Measurements from ENCODE around the gene SPON1. TPM values are rescaled to one million over a fixed set of nuclear protein-coding genes. Genes with fewer than 3 reads are reported as not detected.

Gene SPON1
- total RNA-seq, 1 donor = 0.72 TPM

GRCh38 chr11:13952668-13953067, 9.9 kb upstream of the SPON1 start:
- Histone ChIP-seq H3K27ac (ENCODE audit: low read depth, low read length) (no peak overlapping the region), H4K20me1 (ENCODE audit: insufficient read depth, low read length) (no peaks in the 10 kb centered on the region), H3K27me3 (ENCODE audit: insufficient read depth, low read length) (peaks cover 36% of the 10 kb centered on the region), H3K4me1 (ENCODE audit: insufficient read depth, low read length) (no peaks in the 10 kb centered on the region), H3K9me3 (ENCODE audit: low read depth, low read length) (no peaks in the 10 kb centered on the region), H3K4me3 (ENCODE audit: insufficient read depth, low read length) (no peak overlapping the region), H3K36me3 (ENCODE audit: insufficient read depth, low read length) (no peaks in the 10 kb centered on the region), H3K79me2 (ENCODE audit: insufficient read depth, low read length) (no peaks in the 10 kb centered on the region), H3K4me2 (ENCODE audit: insufficient read depth, low read length) (no peak overlapping the region), H2AFZ (ENCODE audit: low read length) (no peak overlapping the region)
- TF ChIP-seq CTCF (IDR thresholded peaks at IDR 0.05; ENCODE audit: extremely low read depth, low read depth, low read length) = no peak
- no peak for DNase-seq (ENCODE audit: insufficient read length, low spot score, missing footprints)

DNA sequence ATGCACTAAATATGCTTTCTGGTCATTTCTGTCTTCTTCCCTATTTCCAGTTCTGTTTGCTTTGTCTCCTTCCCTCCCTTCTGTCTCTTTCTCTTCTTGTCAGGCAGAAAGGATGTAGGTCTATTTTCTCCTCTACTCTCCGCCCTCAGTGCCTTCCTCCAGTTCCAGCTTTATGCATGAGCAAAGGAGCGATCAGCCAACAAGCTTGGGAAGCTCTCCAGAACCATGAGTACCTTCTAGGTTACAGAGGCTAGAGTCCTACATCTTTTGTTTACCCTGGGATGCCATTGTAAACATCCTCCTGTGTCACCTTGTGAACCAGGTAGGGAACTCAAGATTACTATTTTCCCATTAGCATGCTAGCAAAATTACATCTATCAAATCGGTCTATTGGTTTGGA, 7.9 kb upstream of the SPON1 start:
- Histone ChIP-seq H2AFZ (ENCODE audit: low read length) (no peak overlapping the region), H3K36me3 (ENCODE audit: insufficient read depth, low read length) (no peaks in the 10 kb centered on the region), H3K4me3 (ENCODE audit: insufficient read depth, low read length) (no peak overlapping the region), H3K27ac (ENCODE audit: low read depth, low read length) (no peak overlapping the region), H3K9me3 (ENCODE audit: low read depth, low read length) (no peaks in the 10 kb centered on the region), H4K20me1 (ENCODE audit: insufficient read depth, low read length) (no peaks in the 10 kb centered on the region), H3K4me1 (ENCODE audit: insufficient read depth, low read length) (no peaks in the 10 kb centered on the region), H3K4me2 (ENCODE audit: insufficient read depth, low read length) (no peak overlapping the region), H3K79me2 (ENCODE audit: insufficient read depth, low read length) (no peaks in the 10 kb centered on the region), H3K27me3 (ENCODE audit: insufficient read depth, low read length) (peaks cover 53% of the 10 kb centered on the region)
- DNase-seq (ENCODE audit: insufficient read length, low spot score, missing footprints) = no peak
- TF ChIP-seq CTCF (IDR thresholded peaks at IDR 0.05; ENCODE audit: extremely low read depth, low read depth, low read length) = no peak

GRCh38 chr11:13955971-13956421, 6.5 kb upstream of the SPON1 start:
- no peak overlapping the region for H3K27ac ChIP-seq (ENCODE audit: low read depth, low read length)
- no peak for DNase-seq (ENCODE audit: insufficient read length, low spot score, missing footprints)
- no peak overlapping the region for H3K4me3 ChIP-seq (ENCODE audit: insufficient read depth, low read length)
- H2AFZ ChIP-seq (ENCODE audit: low read length) = no peak overlapping the region
- no peaks in the 10 kb centered on the region for H3K36me3 ChIP-seq (ENCODE audit: insufficient read depth, low read length)
- no peak overlapping the region for H3K4me2 ChIP-seq (ENCODE audit: insufficient read depth, low read length)
- H3K9me3 ChIP-seq (ENCODE audit: low read depth, low read length) = no peaks in the 10 kb centered on the region
- peaks cover 64% of the 10 kb centered on the region for H3K27me3 ChIP-seq (ENCODE audit: insufficient read depth, low read length)
- no peaks in the 10 kb centered on the region for H3K79me2 ChIP-seq (ENCODE audit: insufficient read depth, low read length)
- peak; percentile 87 for TF ChIP-seq CTCF (IDR thresholded peaks at IDR 0.05; ENCODE audit: extremely low read depth, low read depth, low read length)
- no peaks in the 10 kb centered on the region for H3K4me1 ChIP-seq (ENCODE audit: insufficient read depth, low read length)
- no peaks in the 10 kb centered on the region for H4K20me1 ChIP-seq (ENCODE audit: insufficient read depth, low read length)

DNA sequence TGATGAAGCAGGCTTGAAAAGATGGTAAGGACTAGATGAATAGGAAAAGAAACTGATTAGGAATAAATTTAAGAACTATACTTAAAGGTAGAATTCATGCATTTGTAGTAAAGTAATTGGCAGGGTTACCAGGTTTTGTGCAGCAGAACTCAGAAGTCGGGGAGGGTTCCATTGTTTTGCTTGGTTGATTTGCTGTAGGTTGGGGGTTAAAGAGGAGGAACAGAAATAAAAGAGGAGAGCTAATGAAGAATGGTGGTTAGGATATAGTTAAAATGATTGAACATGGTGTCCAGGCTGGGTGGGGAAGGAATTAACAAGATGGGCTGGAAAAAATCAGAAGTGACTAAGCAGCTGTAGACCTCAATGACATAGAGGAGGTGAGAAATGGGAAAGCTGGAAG, 5.5 kb upstream of the SPON1 start:
- Histone ChIP-seq H4K20me1 (ENCODE audit: insufficient read depth, low read length) (no peaks in the 10 kb centered on the region), H3K9me3 (ENCODE audit: low read depth, low read length) (no peaks in the 10 kb centered on the region), H3K4me1 (ENCODE audit: insufficient read depth, low read length) (no peaks in the 10 kb centered on the region), H2AFZ (ENCODE audit: low read length) (no peak overlapping the region), H3K27ac (ENCODE audit: low read depth, low read length) (no peak overlapping the region), H3K4me2 (ENCODE audit: insufficient read depth, low read length) (no peak overlapping the region), H3K36me3 (ENCODE audit: insufficient read depth, low read length) (no peaks in the 10 kb centered on the region), H3K27me3 (ENCODE audit: insufficient read depth, low read length) (peaks cover 65% of the 10 kb centered on the region), H3K4me3 (ENCODE audit: insufficient read depth, low read length) (no peak overlapping the region), H3K79me2 (ENCODE audit: insufficient read depth, low read length) (no peaks in the 10 kb centered on the region)
- no peak for DNase-seq (ENCODE audit: insufficient read length, low spot score, missing footprints)
- TF ChIP-seq CTCF (IDR thresholded peaks at IDR 0.05; ENCODE audit: extremely low read depth, low read depth, low read length) = no peak
